Cardiac fibroblast (primary cell): ENCODE measurements around the gene OR52N1.

ENCODE experiments used
- DNase-seq, 2 donors: peaks; one replicate each; pipeline versions ENCODE4 v3.0.0 to v3.0.0-alpha.2; 2010; ENCODE audit warnings: low read depth in 2 of 2
- H3K4me3 ChIP-seq, 2 donors: replicated peaks in 1 of 2; 1 replicate in 1 of 2; 2 replicates in 1 of 2; pipeline ENCODE4 v1.5.1; 2011; ENCODE audit warnings: low read depth in 2 of 2, low read length in 2 of 2, mild to moderate bottlenecking in 2 of 2, moderate library complexity in 1 of 2
- CTCF ChIP-seq: IDR thresholded peaks from one replicate; pipeline ENCODE4 v1.5.1; 2011; ENCODE audit warnings: low read depth, mild to moderate bottlenecking, low read length, inconsistent platforms

The OR52N1 gene

GRCh38 chr11:5809905-5810795 lies 19.1 kb upstream of the OR52N1 start:
- no peak overlapping the region for H3K4me3 ChIP-seq
- TF ChIP-seq CTCF: no peak
- no peak for DNase-seq

- peak in 1 of 2 donors; percentile 5 for DNase-seq
- TF ChIP-seq CTCF: no peak
- H3K4me3 ChIP-seq: peak overlapping the region; percentile 45 to 59
These were observed 18.1 kb upstream of the OR52N1 start for GRCh38 chr11:5809122-5809519.

GRCh38 chr11:5808500-5809121 lies 17.5 kb upstream of the OR52N1 start, which contains the start of gene OR52N2:
OR52N2 (plus strand) TSS chr11:5808924; CDS start chr11:5820336, 11,412 bp downstream.
- DNase-seq: peak; percentile 82
- TF ChIP-seq CTCF: peak; percentile 83
- H3K4me3 ChIP-seq: peak within 1 kb of the TSS; percentile 45 to 59

GRCh38 chr11:5807580-5807979 lies 16.5 kb upstream of the OR52N1 start:
- TF ChIP-seq CTCF: no peak
- H3K4me3 ChIP-seq: no peak overlapping the region
- DNase-seq: no peak

- TF ChIP-seq CTCF: no peak
- no peak for DNase-seq
- no peak overlapping the region for H3K4me3 ChIP-seq
These were observed 12.9 kb upstream of the OR52N1 start for GRCh38 chr11:5803982-5804381.

GRCh38 chr11:5796541-5796940 lies 5.5 kb upstream of the OR52N1 start:
- DNase-seq: no peak

More at GRCh38 chr11:5796541-5796940, 5.5 kb upstream of the OR52N1 start:
- no peak for TF ChIP-seq CTCF
- no peak overlapping the region for H3K4me3 ChIP-seq
